HepG2 (cell line): ENCODE results near the gene PAPSS2. TPM values are rescaled to one million over a fixed set of nuclear protein-coding genes. Genes with fewer than 3 reads are reported as not detected.
"Not testable (repeated sequence)": the region's sequence is repeated elsewhere in the genome, so short reads cannot be mapped to it uniquely, and the experiment has no call there.

Source experiments
- CREB1 ChIP-seq, 2 experiments: fragments of 450-650 bp in 1 of 2; IDR thresholded peaks; 2 replicates each; pipeline ENCODE4 v1.6.1; 2016 to 2017; ENCODE audit warnings: control low read depth in 1 of 2, mild to moderate bottlenecking in 1 of 2, missing compliant biosample characterization in 1 of 2, missing genetic modification characterization in 1 of 2
- FOXK1 ChIP-seq: sonication (generic); formaldehyde crosslinking; IDR thresholded peaks from 2 replicates; pipeline ENCODE4 v1.4.0; 2020; ENCODE audit warnings: low read depth, missing genetic modification reagents, borderline replicate concordance
- FOXP1 ChIP-seq, 2 experiments: fragments of 450-650 bp in 1 of 2; IDR thresholded peaks; 2 replicates each; pipeline ENCODE4 v1.6.1; 2017 to 2018; ENCODE audit warnings: antibody characterized with exemption in 1 of 2
- MAX ChIP-seq: IDR thresholded peaks from 2 replicates; pipeline ENCODE4 v1.6.1; 2012; ENCODE audit warnings: inconsistent platforms
- MIER3 ChIP-seq: IDR thresholded peaks from 2 replicates; pipeline ENCODE4 v1.6.1; 2016; ENCODE audit warnings: missing compliant biosample characterization, borderline replicate concordance
- MXI1 ChIP-seq: IDR thresholded peaks from 3 replicates; pipeline ENCODE4 v1.6.1; 2012; ENCODE audit warnings: low read depth, low read length, inconsistent platforms, borderline replicate concordance
- SAP130 ChIP-seq: IDR thresholded peaks from 2 replicates; pipeline ENCODE4 v1.6.1; 2016; ENCODE audit warnings: low read depth
- SOX13 ChIP-seq, 3 experiments: fragments of 450-650 bp in 1 of 3; sonication (generic) in 1 of 3; formaldehyde crosslinking in 1 of 3; IDR thresholded peaks in 2 of 3; conservative IDR thresholded peaks in 1 of 3; 2 replicates each; pipeline versions ENCODE4 v1.5.0 to v1.6.1; 2016 to 2020; ENCODE audit warnings: antibody characterized with exemption in 1 of 3, mild to moderate bottlenecking in 1 of 3, missing compliant biosample characterization in 1 of 3, missing genetic modification reagents in 1 of 3, moderate library complexity in 1 of 3
- THAP11 ChIP-seq: IDR thresholded peaks from 2 replicates; pipeline ENCODE4 v1.6.1; 2016; ENCODE audit warnings: missing biosample characterization, missing genetic modification reagents
- ZNF580 ChIP-seq: IDR thresholded peaks from 2 replicates; pipeline ENCODE4 v1.6.1; 2016; ENCODE audit warnings: low read depth, borderline replicate concordance
- ZSCAN25 ChIP-seq: sonication (generic); formaldehyde crosslinking; IDR thresholded peaks from 2 replicates; pipeline ENCODE4 v1.8.0; 2022; ENCODE audit warnings: mild to moderate bottlenecking, missing genetic modification reagents
- polyA plus RNA-seq, 8 experiments: library from polyadenylated mRNA; depleted of rRNA in 3 of 8; stranded (reverse) in 7 of 8; unstranded in 1 of 8; fragments of >200 nt; fragmentation: Illumina TruSeq in 4 of 8; extraction: Trizol in 4 of 8; gene quantifications; 2 replicates each; pipeline versions ENCODE4 v1.2.1 to v1.2.3, GENCODE V29; 2011 to 2016; ENCODE audit warnings: low read depth in 4 of 8, missing spikeins in 1 of 8, mixed read lengths in 1 of 8; ENCODE audit not compliant: insufficient read depth in 1 of 8
- total RNA-seq, 5 experiments: library from RNA; depleted of rRNA; stranded (reverse); fragments of >200 nt; fragmentation: Illumina TruSeq; extraction: Trizol; gene quantifications; 2 replicates each; pipeline ENCODE4 v1.2.3, GENCODE V29; 2016; ENCODE audit warnings: low read depth in 1 of 5
- TF ChIP-seq, protein P1 (sequence below), 2 experiments: fragments of 450-650 bp in 1 of 2; sonication (generic) in 1 of 2; formaldehyde crosslinking in 1 of 2; IDR thresholded peaks; 2 replicates each; pipeline versions ENCODE4 v1.6.1 to v1.8.0; 2016 to 2022; ENCODE audit warnings: antibody characterized with exemption in 1 of 2, mild to moderate bottlenecking in 1 of 2, missing genetic modification reagents in 1 of 2
- TF ChIP-seq, protein P2 (sequence below): sonication (generic); formaldehyde crosslinking; IDR thresholded peaks from 2 replicates; pipeline ENCODE4; 2020; ENCODE audit warnings: missing genetic modification reagents, mild to moderate bottlenecking, borderline replicate concordance

PAPSS2 gene
- total and polyA plus RNA-seq, 2 of the 13 experiments (the other 11 are each of a cell fraction or from before 2014, with no cell fraction given), result 0.11 to 0.12 TPM

- TF ChIP-seq, protein P1, sequence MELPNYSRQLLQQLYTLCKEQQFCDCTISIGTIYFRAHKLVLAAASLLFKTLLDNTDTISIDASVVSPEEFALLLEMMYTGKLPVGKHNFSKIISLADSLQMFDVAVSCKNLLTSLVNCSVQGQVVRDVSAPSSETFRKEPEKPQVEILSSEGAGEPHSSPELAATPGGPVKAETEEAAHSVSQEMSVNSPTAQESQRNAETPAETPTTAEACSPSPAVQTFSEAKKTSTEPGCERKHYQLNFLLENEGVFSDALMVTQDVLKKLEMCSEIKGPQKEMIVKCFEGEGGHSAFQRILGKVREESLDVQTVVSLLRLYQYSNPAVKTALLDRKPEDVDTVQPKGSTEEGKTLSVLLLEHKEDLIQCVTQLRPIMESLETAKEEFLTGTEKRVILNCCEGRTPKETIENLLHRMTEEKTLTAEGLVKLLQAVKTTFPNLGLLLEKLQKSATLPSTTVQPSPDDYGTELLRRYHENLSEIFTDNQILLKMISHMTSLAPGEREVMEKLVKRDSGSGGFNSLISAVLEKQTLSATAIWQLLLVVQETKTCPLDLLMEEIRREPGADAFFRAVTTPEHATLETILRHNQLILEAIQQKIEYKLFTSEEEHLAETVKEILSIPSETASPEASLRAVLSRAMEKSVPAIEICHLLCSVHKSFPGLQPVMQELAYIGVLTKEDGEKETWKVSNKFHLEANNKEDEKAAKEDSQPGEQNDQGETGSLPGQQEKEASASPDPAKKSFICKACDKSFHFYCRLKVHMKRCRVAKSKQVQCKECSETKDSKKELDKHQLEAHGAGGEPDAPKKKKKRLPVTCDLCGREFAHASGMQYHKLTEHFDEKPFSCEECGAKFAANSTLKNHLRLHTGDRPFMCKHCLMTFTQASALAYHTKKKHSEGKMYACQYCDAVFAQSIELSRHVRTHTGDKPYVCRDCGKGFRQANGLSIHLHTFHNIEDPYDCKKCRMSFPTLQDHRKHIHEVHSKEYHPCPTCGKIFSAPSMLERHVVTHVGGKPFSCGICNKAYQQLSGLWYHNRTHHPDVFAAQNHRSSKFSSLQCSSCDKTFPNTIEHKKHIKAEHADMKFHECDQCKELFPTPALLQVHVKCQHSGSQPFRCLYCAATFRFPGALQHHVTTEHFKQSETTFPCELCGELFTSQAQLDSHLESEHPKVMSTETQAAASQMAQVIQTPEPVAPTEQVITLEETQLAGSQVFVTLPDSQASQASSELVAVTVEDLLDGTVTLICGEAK (IDR thresholded peaks at IDR 0.05), result not testable (repeated sequence)
- TF ChIP-seq, protein P1 (CRISPR knock-in tag; IDR thresholded peaks at IDR 0.05), result peak; percentile 43; the same call in 1 of the 2 replicates
- TF ChIP-seq SOX13 (IDR thresholded peaks at IDR 0.05), result peak; percentile 67
- TF ChIP-seq SOX13 (CRISPR knock-in tag; conservative IDR thresholded peaks at IDR 0.05 in 1 of 2, IDR thresholded peaks at IDR 0.05 in 1 of 2), result peak in 1 of 2 experiments; percentile 95; a peak in 2 of 4 replicates
- peak; percentile 77 for TF ChIP-seq SAP130 (CRISPR knock-in tag)
- peak; percentile 69; the same call in 1 of the 2 replicates for TF ChIP-seq FOXK1 (CRISPR knock-in tag)
- TF ChIP-seq FOXP1, CREB1 (IDR thresholded peaks at IDR 0.05): not testable (repeated sequence)
- TF ChIP-seq FOXP1 (CRISPR knock-in tag; IDR thresholded peaks at IDR 0.05), result peak; percentile 75
- TF ChIP-seq CREB1 (CRISPR knock-in tag; IDR thresholded peaks at IDR 0.05), result peak; percentile 36; the same call in 1 of the 2 replicates
- 0 out of 2 replicates have a peak, but pooled peaks have one; percentile 32 for TF ChIP-seq ZNF580 (CRISPR knock-in tag)
- TF ChIP-seq THAP11 (CRISPR knock-in tag), result 0 out of 2 replicates have a peak, but pooled peaks have one; percentile 18
- TF ChIP-seq, protein P2, sequence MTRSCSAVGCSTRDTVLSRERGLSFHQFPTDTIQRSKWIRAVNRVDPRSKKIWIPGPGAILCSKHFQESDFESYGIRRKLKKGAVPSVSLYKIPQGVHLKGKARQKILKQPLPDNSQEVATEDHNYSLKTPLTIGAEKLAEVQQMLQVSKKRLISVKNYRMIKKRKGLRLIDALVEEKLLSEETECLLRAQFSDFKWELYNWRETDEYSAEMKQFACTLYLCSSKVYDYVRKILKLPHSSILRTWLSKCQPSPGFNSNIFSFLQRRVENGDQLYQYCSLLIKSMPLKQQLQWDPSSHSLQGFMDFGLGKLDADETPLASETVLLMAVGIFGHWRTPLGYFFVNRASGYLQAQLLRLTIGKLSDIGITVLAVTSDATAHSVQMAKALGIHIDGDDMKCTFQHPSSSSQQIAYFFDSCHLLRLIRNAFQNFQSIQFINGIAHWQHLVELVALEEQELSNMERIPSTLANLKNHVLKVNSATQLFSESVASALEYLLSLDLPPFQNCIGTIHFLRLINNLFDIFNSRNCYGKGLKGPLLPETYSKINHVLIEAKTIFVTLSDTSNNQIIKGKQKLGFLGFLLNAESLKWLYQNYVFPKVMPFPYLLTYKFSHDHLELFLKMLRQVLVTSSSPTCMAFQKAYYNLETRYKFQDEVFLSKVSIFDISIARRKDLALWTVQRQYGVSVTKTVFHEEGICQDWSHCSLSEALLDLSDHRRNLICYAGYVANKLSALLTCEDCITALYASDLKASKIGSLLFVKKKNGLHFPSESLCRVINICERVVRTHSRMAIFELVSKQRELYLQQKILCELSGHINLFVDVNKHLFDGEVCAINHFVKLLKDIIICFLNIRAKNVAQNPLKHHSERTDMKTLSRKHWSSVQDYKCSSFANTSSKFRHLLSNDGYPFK (CRISPR knock-in tag), result peak; percentile 25; the same call in 1 of the 2 replicates
- TF ChIP-seq MXI1, result 0 out of 3 replicates have a peak, but pooled peaks have one; percentile 46
- TF ChIP-seq MAX, result peak; percentile 71; the same call in 1 of the 2 replicates
- TF ChIP-seq ZSCAN25 (CRISPR knock-in tag), result 0 out of 2 replicates have a peak, but pooled peaks have one; percentile 28
- TF ChIP-seq MIER3 (CRISPR knock-in tag), result peak; percentile 37; the same call in 1 of the 2 replicates
These were observed 83.4 kb downstream of the PAPSS2 start (continued) for GRCh38 chr10:87742992-87743610.
